NCI-H2196 treated with DMSO at 0.1 percent for 48 hours (cell line): Measurements from ENCODE around the gene C3orf52.

Source experiments
- DNase-seq: peaks from one replicate; lab custom pipeline; 2025; ENCODE audit not compliant: unreplicated experiment; lab: John Stamatoyannopoulos, UW

The C3orf52 gene

GRCh38 chr3:112117841-112118571 is 31.8 kb downstream of the C3orf52 start:
- DNase-seq: no peak

GRCh38 chr3:112119962-112120836 is 34.0 kb downstream of the C3orf52 start:
- DNase-seq: no peak

GRCh38 chr3:112121577-112122547 is 35.7 kb downstream of the C3orf52 start:
- DNase-seq: no peak

DNA sequence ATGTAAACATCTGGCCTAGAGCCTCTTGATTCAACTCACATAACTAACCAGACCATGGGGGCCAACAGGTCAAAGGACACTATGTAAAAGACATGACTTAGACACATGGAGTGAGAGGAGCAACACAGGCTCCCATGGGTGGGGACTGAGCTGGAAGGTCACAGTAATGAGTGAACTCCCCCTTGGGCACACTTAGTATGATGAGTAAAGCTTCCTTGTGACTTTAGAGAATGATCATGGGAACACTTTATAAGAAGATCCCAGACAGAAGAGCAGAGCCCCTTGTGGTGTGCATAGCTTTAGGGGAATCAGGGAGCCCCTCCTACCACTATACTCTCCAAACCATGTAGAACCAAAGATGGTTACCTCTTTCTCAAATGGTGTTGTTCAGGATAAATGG is 36.7 kb downstream of the C3orf52 start:
- DNase-seq: no peak

DNA sequence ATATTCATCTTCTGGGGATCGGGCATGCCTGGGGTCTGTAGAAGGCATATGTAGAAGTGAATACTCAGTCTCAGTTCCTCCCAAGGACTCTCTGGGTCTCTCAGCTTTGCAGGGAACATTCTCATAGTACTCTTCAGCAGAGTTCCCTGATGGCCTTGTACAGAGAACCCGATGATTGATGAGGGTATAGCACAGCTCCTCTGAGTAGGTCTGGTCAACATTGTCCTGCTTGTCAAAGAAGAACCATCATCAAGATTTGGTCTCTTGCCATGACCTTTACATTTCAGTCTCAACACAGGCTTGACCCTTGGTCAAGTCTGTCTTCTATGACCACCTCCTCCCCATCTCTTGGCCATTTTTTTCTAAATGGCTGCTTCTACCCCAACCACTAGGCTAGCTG is 37.4 kb downstream of the C3orf52 start:
- DNase-seq: no peak

GRCh38 chr3:112124907-112125607 is 38.9 kb downstream of the C3orf52 start:
- DNase-seq: no peak

DNA sequence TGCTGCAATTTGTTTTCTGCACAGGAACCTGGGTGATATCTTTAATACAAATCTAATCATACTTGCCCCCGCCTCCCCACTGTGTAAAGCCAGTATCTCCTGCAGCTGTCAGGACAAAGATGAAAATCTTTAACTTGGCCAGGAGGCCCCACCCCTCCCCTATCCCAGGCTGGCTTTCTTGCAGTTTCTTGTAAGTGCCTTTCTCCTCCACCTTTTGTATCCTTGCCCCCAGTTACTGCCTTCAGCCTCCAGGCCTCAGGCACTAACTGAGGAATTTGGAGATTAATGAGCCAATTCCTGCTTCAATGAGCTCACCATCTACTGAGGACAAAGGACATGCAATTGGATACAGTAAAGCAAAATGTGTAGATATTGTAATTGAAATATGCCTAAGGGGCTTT is 40.3 kb downstream of the C3orf52 start:
- no peak for DNase-seq

DNA sequence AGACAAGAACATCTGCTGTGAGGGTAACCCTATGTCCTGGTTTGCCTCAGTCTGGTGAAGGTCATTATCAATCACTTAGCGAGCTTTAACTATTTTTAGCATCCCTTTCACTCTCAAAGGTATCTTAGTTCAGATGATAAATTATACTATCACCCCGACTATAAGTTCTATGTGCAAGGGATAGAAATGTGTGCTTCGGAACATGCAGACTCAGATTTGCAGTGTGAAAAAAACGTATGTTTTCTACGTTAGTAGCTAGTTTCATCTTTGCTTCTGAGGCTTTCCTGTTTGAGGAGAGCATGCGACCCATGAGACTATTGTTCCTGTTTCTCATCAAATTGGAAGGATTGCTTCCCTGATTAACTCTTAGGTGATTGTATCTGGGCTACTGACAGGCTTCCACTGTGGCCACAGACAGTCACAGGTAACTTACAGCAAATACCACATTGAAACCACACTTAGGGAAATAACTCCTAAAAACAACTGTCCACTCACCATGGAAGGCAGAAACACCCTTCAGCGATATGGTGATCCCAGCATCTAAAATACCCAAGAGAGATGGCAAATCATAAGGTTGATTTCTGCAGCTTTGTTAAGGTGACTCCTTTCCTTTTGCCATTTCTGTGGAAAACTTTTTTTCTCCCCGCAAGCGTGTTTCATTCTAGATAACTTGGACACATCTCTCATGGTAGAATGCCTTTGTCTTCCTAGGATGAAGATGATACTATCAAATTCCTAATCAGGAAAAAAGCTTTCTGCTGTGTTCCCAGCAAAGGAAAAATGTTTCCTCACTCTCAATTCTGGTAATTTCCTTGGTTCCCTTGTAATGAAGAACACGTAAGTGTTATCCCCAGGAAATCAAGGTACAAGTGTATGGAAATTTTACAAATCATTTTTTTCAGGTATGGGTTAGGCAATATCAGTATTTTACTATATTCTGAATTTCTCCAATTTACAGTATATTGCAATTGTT is 41.6 kb downstream of the C3orf52 start:
- no peak for DNase-seq

- no peak for DNase-seq
These were observed 42.9 kb downstream of the C3orf52 start for GRCh38 chr3:112128843-112129727.

- DNase-seq: no peak
These were observed 43.9 kb downstream of the C3orf52 start for GRCh38 chr3:112129925-112130637.

- no peak for DNase-seq
These were observed 44.4 kb downstream of the C3orf52 start for GRCh38 chr3:112130638-112130993.

DNA sequence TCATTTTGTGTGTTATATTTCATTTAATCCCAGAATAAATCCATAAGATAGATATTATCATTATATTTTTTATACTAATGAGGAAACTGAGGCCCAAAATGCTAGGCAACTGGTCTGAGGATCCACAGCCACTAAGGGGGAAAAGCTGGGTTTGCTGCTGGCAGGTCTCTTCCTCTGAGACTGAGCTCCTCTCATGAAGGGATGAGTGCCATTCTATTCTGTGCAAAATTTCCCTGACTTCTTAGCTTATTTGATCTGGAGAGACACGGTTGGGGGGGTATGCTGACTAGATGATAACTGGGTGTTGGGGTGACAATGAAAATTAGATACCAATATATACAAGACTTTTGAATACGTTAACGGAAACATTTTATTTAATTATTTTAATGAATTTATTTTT is 44.9 kb downstream of the C3orf52 start:
- DNase-seq: no peak

DNA sequence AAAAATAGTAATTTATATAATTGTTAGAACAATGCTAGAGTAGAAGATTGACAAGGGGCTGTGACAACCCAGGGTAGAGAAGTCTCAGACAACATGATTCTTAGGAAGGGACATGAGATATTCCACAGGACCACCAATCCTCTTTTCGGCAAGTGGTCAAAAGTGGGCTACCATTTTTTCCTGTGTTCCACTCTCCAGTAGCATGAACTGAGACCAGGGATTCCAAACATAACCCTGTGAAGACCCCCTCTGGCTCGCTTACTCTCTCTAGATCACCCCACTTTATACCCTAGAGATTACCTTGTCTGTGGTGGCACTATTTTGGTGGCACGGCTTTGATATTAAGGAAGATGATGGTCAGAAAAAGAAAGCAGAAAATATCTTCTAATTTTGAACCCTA is 45.9 kb downstream of the C3orf52 start:
- no peak for DNase-seq

DNA sequence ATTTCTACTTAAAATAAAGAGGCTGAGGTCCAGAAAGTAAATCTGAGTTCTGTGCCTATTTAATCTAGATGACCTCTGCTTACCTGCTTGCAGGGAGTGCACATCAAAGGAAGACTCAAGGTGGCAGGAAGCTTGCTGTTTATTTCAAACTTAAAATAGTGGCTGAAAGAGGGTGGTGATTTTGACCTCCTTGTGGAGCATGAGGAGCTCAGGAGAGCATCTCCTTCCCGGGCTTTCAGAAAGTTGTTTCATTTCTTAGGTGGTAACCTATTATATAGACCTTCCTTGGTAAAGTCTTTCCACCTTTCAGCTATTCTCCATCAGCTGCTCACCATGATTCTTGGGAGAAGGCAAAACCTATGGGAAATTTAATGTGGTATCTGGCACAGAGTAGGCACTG is 46.4 kb downstream of the C3orf52 start:
- no peak for DNase-seq

DNA sequence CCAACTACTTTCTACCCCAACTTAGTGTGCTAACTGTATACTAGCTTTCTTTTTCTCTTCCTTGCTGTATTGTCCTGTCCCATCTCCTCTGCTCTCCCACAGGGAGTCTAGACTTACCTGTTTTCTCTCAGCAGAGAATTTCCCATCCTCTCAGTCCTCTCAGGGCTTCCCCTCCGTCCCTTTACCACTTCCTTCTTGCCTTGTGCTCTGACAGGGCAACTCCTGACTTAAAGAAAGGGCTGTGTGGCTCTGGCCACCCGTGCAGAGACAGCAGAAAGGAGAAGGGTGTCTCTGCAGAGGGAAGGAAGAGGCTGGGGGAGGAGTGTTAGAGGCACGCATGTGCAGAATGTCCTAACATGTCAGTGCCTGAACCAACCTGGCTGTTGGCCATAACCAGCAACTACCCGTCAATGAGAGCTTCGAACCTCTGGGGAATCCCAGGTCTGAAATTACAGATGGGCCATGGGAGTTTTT is 46.8 kb downstream of the C3orf52 start, which contains the start of gene GCSAM:
Gene GCSAM (minus strand): TSS at position 274 of the 474 bp plus-strand sequence. CDS start 128 bp downstream, at position 146.
- no peak for DNase-seq

DNA sequence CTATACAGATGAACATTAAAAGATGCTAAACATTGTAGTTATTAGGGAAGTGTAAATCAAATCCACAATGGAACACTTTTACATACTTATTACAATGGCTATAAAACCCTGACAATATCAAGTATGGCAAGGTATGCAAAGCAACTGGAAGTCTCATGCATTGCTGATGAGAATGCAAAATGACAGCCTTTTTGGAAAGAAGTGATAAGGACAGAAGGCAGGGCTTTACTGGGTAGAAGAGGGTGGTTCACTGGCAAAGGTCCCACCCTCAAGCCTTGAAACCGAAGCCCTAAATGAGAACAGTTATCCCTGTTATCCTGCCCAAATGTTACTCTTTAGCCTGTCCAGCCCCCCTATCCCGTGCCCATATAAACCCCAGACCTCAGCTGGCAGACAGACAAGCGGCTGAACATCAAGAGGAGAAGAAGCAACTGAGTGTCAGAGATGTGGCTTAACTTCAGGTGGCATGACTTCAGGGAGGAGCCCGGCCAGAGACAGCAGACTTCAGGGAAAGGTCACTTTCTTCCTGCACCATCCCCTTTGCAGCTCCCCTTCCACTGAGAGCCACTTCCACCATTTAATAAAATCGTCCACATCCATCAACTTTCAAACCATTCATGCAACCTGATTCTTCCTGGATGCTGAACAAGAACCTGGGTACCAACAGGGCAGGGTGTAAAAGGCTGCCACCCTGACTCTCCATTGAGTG is 47.6 kb downstream of the C3orf52 start:
- no peak for DNase-seq
